ENCODE measurements around the gene TBXAS1.

The TBXAS1 gene

DNA sequence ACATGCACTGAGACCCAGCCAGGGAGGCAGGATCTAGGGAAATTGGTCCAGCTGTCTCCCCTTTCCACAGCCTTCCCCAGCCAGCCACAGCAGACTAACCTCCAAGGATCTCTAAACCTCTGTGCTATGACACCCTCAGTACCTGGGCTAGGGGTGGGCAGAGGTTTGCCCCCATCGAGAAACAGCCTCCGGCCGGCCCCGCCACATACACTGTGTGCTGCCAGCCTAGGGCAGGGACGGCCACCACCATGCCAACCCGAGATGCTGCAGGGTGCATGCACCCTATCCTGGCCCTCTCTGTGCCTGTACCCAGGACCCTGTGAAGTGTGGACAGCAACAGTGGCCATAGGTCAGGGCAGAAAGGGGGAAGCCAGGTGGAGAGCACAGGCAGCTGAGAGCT lies 175.6 kb downstream of the TBXAS1 start:
- DNase-seq (ENCODE audit: low spot score): no peak

GRCh38 chr7:140005341-140005740 lies 176.3 kb downstream of the TBXAS1 start:
- no peak for DNase-seq (ENCODE audit: low spot score)

GRCh38 chr7:140005754-140006503 lies 176.9 kb downstream of the TBXAS1 start:
- DNase-seq (ENCODE audit: low spot score): peak; percentile 50

DNA sequence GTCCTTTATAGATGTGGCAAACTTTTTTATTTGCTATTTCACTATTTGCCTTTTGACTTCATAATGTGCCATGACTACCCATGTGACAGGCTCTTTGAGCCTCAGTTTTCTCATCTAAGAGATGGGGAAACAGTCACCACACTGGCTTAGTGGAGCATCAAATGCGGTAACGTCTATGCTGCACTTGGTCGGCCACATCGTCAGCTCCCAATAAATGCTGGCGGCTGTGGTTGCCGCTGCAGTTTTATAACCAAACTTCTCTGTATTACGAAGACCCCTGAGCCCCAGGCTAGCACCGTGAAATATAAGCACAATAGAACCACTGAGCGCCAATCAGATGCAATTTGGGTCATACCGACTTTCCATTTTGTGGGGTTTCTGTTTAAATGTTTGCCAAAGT lies 177.5 kb downstream of the TBXAS1 start:
- no peak for DNase-seq (ENCODE audit: low spot score)

GRCh38 chr7:140007051-140007690 lies 178.1 kb downstream of the TBXAS1 start:
- DNase-seq (ENCODE audit: low spot score): no peak

GRCh38 chr7:140008755-140009610 lies 179.9 kb downstream of the TBXAS1 start:
- DNase-seq (ENCODE audit: low spot score): no peak

- DNase-seq (ENCODE audit: low spot score): no peak
Observed at GRCh38 chr7:140009735-140010134, 180.7 kb downstream of the TBXAS1 start.

GRCh38 chr7:140010194-140010895 lies 181.3 kb downstream of the TBXAS1 start:
- DNase-seq (ENCODE audit: low spot score): no peak

DNA sequence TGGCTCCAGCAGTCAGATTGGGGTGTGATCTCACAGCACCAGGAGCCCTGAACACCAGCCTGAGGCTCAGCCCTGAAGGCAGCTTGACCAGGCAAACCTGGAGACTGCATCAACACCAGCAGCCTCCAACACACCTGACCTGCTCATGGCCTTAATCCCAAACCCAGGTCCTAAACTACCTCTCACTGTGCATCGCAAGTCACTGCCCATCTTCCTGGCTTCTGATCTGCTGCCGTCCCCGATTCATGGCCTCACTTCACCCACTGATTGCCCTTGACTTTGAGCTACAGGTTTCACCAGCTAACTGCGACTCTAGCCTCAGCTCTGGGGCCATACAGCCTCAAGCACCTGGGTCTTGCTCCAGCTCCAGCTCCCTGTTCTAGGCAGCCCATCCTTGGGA lies 184.6 kb downstream of the TBXAS1 start:
- no peak for DNase-seq (ENCODE audit: low spot score)

GRCh38 chr7:140014123-140014522 lies 185.1 kb downstream of the TBXAS1 start:
- no peak for DNase-seq (ENCODE audit: low spot score)

DNA sequence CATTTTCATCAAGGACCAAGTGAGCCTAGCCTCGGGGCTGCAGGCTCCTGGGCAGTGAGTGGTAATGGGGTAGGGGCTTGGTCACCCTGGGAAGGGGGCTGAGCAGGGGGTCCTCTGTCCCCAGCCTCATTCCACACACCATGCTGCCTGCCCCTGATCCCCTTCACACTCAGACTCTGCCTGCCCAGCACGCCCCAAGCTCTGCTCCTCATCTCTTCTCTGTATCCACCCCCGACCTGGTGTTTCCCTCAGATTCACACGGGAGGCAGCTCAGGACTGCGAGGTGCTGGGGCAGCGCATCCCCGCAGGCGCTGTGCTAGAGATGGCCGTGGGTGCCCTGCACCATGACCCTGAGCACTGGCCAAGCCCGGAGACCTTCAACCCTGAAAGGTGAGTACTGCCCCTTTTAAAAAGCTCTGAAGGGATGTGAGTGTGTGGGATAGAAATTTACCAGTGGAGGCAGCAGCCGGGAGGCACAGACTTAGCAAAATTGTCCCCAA lies 186.5 kb downstream of the TBXAS1 start:
- no peak for DNase-seq (ENCODE audit: low spot score)

DNA sequence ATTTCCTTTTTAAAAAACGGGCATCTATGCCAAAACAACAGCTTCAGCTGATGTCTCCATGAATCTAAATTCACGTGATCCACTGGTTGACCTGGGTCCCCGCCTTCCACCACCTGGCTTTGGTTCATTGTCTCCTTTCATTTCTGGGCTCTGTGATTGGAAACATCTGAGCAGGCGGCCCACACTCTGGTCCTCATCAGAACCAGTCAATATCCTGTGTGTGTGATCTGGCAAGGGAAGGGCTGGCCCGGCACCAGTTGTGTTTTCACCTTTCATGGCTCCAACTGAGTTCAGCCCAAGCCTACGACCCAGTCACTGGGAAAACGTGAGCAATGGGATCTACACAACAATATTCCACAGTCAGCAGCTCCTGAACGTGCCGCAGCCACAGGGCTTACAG lies 187.5 kb downstream of the TBXAS1 start:
- DNase-seq (ENCODE audit: low spot score): no peak

GRCh38 chr7:140017034-140017433 lies 188.0 kb downstream of the TBXAS1 start:
- no peak for DNase-seq (ENCODE audit: low spot score)

DNA sequence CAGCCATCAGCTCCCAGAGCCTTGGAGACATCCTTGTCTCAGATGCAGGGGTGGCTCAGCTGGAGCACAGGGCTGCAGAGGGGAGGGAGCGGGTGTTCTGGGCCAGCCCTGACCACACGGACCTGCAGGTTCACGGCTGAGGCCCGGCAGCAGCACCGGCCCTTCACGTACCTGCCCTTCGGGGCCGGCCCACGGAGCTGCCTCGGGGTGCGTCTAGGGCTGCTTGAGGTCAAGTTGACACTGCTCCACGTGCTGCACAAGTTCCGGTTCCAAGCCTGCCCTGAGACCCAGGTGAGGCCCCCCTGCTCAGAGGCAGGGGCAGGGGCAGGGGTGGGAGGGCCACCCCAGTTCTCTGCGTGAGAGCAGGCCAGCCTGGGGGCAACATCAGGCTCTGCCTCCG lies 188.5 kb downstream of the TBXAS1 start:
- DNase-seq (ENCODE audit: low spot score): no peak

GRCh38 chr7:140018125-140019043 lies 189.3 kb downstream of the TBXAS1 start:
- DNase-seq (ENCODE audit: low spot score): no peak

DNA sequence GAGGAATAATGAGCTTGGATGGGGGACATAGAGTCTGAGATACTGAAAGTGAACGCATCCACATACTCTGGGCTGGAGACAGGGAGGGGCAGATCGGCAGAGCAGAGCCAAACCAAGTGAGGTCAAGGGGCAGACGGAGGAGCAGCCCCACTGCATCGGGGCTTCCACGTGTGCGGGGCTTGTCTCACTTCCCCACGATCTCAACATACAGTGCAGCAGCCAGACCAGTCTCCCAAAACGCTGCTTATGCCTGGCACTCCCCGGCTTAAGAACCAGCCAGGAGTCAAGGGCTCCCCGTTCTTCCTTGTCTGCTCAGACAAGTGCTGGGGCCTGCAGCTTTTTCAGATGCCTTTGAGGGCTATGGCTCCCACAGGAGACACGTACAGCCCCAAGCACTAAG lies 190.1 kb downstream of the TBXAS1 start:
- no peak for DNase-seq (ENCODE audit: low spot score)

DNA sequence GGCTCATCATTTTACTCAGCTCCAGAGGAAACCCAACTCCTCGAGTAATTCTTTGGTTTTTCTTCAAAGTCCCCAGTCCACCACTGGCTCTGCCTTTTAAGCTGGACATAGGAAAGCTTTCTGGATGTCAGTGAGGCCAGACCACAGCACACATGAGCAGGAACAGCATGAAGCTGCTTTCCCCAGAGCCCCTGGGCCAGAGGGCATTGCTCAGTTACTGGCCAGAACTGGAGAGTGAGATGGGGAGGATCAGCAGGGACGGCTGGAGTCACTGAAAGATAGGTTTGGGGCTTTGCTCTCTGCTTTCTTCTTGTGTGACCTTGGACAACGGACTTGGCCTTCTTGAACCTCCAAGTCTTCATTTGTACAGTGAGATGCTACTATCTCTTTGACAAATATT lies 190.5 kb downstream of the TBXAS1 start:
- DNase-seq (ENCODE audit: low spot score): no peak

GRCh38 chr7:140021603-140022002 lies 192.5 kb downstream of the TBXAS1 start:
- no peak for DNase-seq (ENCODE audit: low spot score)

DNA sequence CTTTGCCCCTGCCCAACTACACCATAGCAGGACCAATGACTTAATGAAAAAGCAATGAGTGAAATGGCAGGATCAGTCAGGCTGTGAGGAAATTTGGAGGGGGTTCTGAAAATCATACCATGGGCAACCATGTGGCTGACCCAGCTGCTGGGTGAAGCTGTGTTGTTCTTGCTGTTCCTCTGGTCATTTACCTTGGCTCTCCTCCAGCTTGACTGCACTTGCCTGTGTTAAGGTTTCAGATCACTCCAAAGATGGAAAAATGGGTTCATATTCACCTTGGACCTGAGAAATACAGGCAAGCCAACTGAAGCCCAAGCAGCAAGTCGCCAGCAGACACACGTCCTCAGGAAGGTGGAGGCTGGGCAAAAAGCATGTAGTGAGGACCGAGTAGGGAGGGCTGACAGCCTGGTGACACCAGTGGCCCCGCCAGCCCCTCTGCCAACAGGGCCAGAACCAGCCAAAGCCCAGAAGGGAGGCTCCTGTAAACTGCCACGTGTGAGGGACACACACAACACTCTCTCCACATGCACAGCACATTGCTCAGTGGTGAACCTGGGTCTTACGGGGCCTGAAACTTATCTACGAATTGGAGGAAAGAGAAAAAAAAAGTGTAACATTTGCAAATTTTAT lies 193.6 kb downstream of the TBXAS1 start:
- no peak for DNase-seq (ENCODE audit: low spot score)

- no peak for DNase-seq (ENCODE audit: low spot score)
Observed at GRCh38 chr7:140023728-140024127, 194.7 kb downstream of the TBXAS1 start.

DNA sequence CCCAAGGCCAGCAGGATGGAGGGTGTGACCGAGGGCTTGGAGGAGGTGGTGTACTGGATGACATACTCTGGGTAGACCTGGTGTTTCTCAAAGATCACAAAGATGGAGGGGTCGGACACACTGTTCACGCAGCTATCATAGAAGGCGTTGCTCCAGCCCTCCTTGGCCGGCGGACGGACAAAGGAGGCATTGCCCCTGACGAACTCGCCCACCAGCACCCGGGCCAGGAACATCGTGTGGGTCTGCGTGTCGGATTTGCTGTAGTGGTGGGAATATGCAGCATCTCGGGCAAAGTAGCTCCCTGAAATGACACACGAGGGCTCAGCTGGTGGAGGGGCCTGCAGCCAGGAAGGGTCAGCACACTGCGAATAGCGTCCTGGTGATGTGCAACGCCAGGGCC lies 195.5 kb downstream of the TBXAS1 start:
- no peak for DNase-seq (ENCODE audit: low spot score)

All from D341Med (cell line).